HG02970 (cell line): ENCODE measurements around the gene CEND1.

Source experiments
- ATAC-seq: cut with Tn5 transposase; IDR thresholded peaks from one replicate; pipeline ENCODE4 v1.9.1; 2021; ENCODE audit warnings: mild to moderate bottlenecking, moderate library complexity, moderate number of reproducible peaks; ENCODE audit not compliant: unreplicated experiment, low FRiP score

CEND1 gene

GRCh38 chr11:789943-790342 lies at the start of gene CEND1:
Gene CEND1 (minus strand): TSS chr11:790090. CDS start chr11:788576, 1,514 bp downstream.
- no peak for ATAC-seq

- ATAC-seq, result no peak
Measured at GRCh38 chr11:839280-839623, 49.4 kb upstream of the CEND1 start.

- ATAC-seq, result no peak
Measured at GRCh38 chr11:838441-839279, 48.8 kb upstream of the CEND1 start.

- ATAC-seq, result no peak
Measured at GRCh38 chr11:837990-838307, 48.1 kb upstream of the CEND1 start.

- ATAC-seq, result no peak
Measured at GRCh38 chr11:837189-837989, 47.5 kb upstream of the CEND1 start.

- no peak for ATAC-seq
Measured at GRCh38 chr11:836700-837099, 46.8 kb upstream of the CEND1 start.

GRCh38 chr11:836274-836673 lies 46.4 kb upstream of the CEND1 start:
- ATAC-seq, result no peak

GRCh38 chr11:834371-835316 lies 44.8 kb upstream of the CEND1 start:
- ATAC-seq, result no peak

- ATAC-seq, result no peak
Measured at GRCh38 chr11:833849-834311, 44.0 kb upstream of the CEND1 start.

- ATAC-seq, result no peak
Measured at GRCh38 chr11:833114-833791, 43.4 kb upstream of the CEND1 start.

- no peak for ATAC-seq
Measured at GRCh38 chr11:832529-833113, 42.7 kb upstream of the CEND1 start, which contains the start of gene CD151. Gene CD151 (plus strand): TSS chr11:832952. CDS start chr11:836070, 3,118 bp downstream.

- ATAC-seq, result no peak
Measured at GRCh38 chr11:831961-832528, 42.2 kb upstream of the CEND1 start.

GRCh38 chr11:831118-831864 lies 41.4 kb upstream of the CEND1 start:
- ATAC-seq, result no peak

GRCh38 chr11:830295-831117 lies 40.6 kb upstream of the CEND1 start:
- ATAC-seq, result no peak

- ATAC-seq, result no peak
Measured at GRCh38 chr11:829847-830294, 40.0 kb upstream of the CEND1 start.

GRCh38 chr11:829176-829846 lies 39.4 kb upstream of the CEND1 start:
- ATAC-seq, result no peak

GRCh38 chr11:828506-829175 lies 38.8 kb upstream of the CEND1 start:
- ATAC-seq, result no peak
